SK-N-SH (cell line): ENCODE results near the gene VWA3A. TPM values are rescaled to one million over a fixed set of nuclear protein-coding genes. Genes with fewer than 3 reads are reported as not detected.

Experiments
- CTCF ChIA-PET: fragments of 300-600, 350-600 bp; formaldehyde crosslinking; extraction: SDS; loops from one replicate; lab custom pipeline; 2021; lab: Yijun Ruan, JAX
- POLR2A ChIA-PET: fragments of 350-600 bp; sonication (Branson Sonifier 250); formaldehyde crosslinking; extraction: SDS; loops from one replicate; lab custom pipeline; 2020; ENCODE audit warnings: antibody characterized with exemption, inconsistent platforms; lab: Yijun Ruan, JAX
- DNase-seq: peaks from one replicate; pipeline ENCODE4 v3.0.0; 2012
- H2AFZ ChIP-seq: fragments of 200-600 bp; sonication (generic); 2 replicates; pipeline ENCODE4 v1.8.1; 2016; ENCODE audit warnings: antibody characterized with exemption, mild to moderate bottlenecking, low read depth
- H3F3A ChIP-seq: fragments of 200-600 bp; sonication (generic); replicated peaks from 2 replicates; pipeline ENCODE3; 2016; ENCODE audit warnings: antibody characterized with exemption, mild to moderate bottlenecking; ENCODE audit not compliant: insufficient read depth
- H3K27ac ChIP-seq, 2 experiments: fragments of 200-500 bp in 1 of 2; fragments of 200-600 bp in 1 of 2; sonication (Bioruptor generic) in 1 of 2; sonication (generic), shearing (Covaris generic) in 1 of 2; 2 replicates each; pipeline versions ENCODE4 v1.5.1 to v1.6.1; 2014 to 2016; ENCODE audit warnings: low read depth in 2 of 2, inconsistent platforms in 1 of 2, low read length in 1 of 2, mild to moderate bottlenecking in 1 of 2, mixed read lengths in 1 of 2
- H3K27me3 ChIP-seq: fragments of 200-600 bp; sonication (generic), shearing (Covaris generic); 2 replicates; pipeline ENCODE4 v1.6.1; 2016; ENCODE audit warnings: mixed run types; ENCODE audit not compliant: insufficient read depth
- H3K36me3 ChIP-seq, 2 experiments: fragments of 200-500 bp in 1 of 2; fragments of 200-600 bp in 1 of 2; sonication (Bioruptor generic) in 1 of 2; sonication (generic) in 1 of 2; replicated peaks in 1 of 2; 2 replicates each; pipeline versions ENCODE3 to v1.5.1; 2014 to 2016; ENCODE audit warnings: low read length in 1 of 2, mild to moderate bottlenecking in 1 of 2; ENCODE audit not compliant: insufficient read depth in 2 of 2, control insufficient read depth in 1 of 2
- H3K4me1 ChIP-seq, 2 experiments: fragments of 200-500 bp in 1 of 2; fragments of 200-600 bp in 1 of 2; sonication (Bioruptor generic) in 1 of 2; sonication (generic), shearing (Covaris generic) in 1 of 2; 2 replicates each; pipeline versions ENCODE4 v1.5.1 to v1.6.1; 2014 to 2016; ENCODE audit warnings: low read depth in 1 of 2, low read length in 1 of 2, mixed run types in 1 of 2; ENCODE audit not compliant: insufficient read depth in 2 of 2, control insufficient read depth in 1 of 2
- H3K4me2 ChIP-seq: fragments of 200-600 bp; sonication (generic), shearing (Covaris generic); 2 replicates; pipeline ENCODE4 v1.6.1; 2017; ENCODE audit warnings: mixed run types
- H3K4me3 ChIP-seq, 2 experiments: fragments of 200-500 bp in 1 of 2; fragments of 200-600 bp in 1 of 2; sonication (Bioruptor generic) in 1 of 2; sonication (generic), shearing (Covaris generic) in 1 of 2; 2 replicates each; pipeline versions ENCODE4 v1.5.1 to v1.8.1; 2014 to 2016; ENCODE audit warnings: low read depth in 2 of 2, inconsistent platforms in 1 of 2, low read length in 1 of 2, mild to moderate bottlenecking in 1 of 2, mixed read lengths in 1 of 2, moderate library complexity in 1 of 2
- H3K79me2 ChIP-seq: fragments of 200-600 bp; sonication (generic); 2 replicates; pipeline ENCODE4 v1.8.1; 2017; ENCODE audit warnings: mild to moderate bottlenecking; ENCODE audit not compliant: insufficient read depth
- H3K9ac ChIP-seq: fragments of 200-600 bp; sonication (generic); 2 replicates; pipeline ENCODE4 v1.6.1; 2017; ENCODE audit warnings: mixed run types
- H3K9me2 ChIP-seq: fragments of 200-600 bp; sonication (generic); 2 replicates; pipeline ENCODE4 v1.6.1; 2017; ENCODE audit warnings: mixed run types
- H3K9me3 ChIP-seq: fragments of 200-600 bp; sonication (generic); 2 replicates; pipeline ENCODE4 v1.6.1; 2017; ENCODE audit warnings: mixed run types, mild to moderate bottlenecking, moderate library complexity
- H4K20me1 ChIP-seq: fragments of 200-600 bp; sonication (generic); 2 replicates; pipeline ENCODE4 v1.6.1; 2017; ENCODE audit warnings: mild to moderate bottlenecking, mixed run types; ENCODE audit not compliant: insufficient read depth
- CHD2 ChIP-seq: fragments of 150-350 bp; IDR thresholded peaks from 2 replicates; pipeline ENCODE4 v1.6.1; 2018; ENCODE audit warnings: low read length; ENCODE audit not compliant: partially characterized antibody
- ELF1 ChIP-seq: IDR thresholded peaks from 2 replicates; pipeline ENCODE4 v1.4.0; 2012
- EZH2phosphoT487 ChIP-seq: fragments of 200-600 bp; sonication (generic); IDR thresholded peaks from 2 replicates; pipeline ENCODE4 v1.6.1; 2017; ENCODE audit warnings: low read depth, mixed run types, mild to moderate bottlenecking, antibody characterized with exemption, moderate library complexity, borderline replicate concordance
- FOSL2 ChIP-seq: IDR thresholded peaks from 2 replicates; pipeline ENCODE4 v1.4.0; 2012; ENCODE audit warnings: low read depth, mild to moderate bottlenecking, moderate library complexity, borderline replicate concordance
- FOXM1 ChIP-seq: IDR thresholded peaks from 2 replicates; pipeline ENCODE4 v1.4.0; 2012; ENCODE audit warnings: low read depth, mild to moderate bottlenecking
- GATA2 ChIP-seq: sonication (generic); formaldehyde crosslinking; IDR thresholded peaks from 2 replicates; pipeline ENCODE4 v1.5.0; 2020; ENCODE audit warnings: mild to moderate bottlenecking, missing genetic modification reagents
- MAX ChIP-seq: IDR thresholded peaks from 2 replicates; pipeline ENCODE4 v1.4.0; 2012; ENCODE audit warnings: low read depth
- NFIC ChIP-seq: IDR thresholded peaks from 2 replicates; pipeline ENCODE4 v1.4.0; 2012; ENCODE audit warnings: borderline replicate concordance
- NRF1 ChIP-seq: IDR thresholded peaks from 2 replicates; pipeline ENCODE4 v1.6.1; 2012; ENCODE audit warnings: low read depth, mild to moderate bottlenecking, low read length
- POLR2AphosphoS5 ChIP-seq: IDR thresholded peaks from 2 replicates; pipeline ENCODE4 v1.6.1; 2012; ENCODE audit warnings: low read depth, low read length
- RAD21 ChIP-seq: IDR thresholded peaks from 2 replicates; pipeline ENCODE4 v1.6.1; 2012; ENCODE audit warnings: mild to moderate bottlenecking, low read length
- REST ChIP-seq: IDR thresholded peaks from 2 replicates; pipeline ENCODE4 v1.6.1; 2012; ENCODE audit warnings: mild to moderate bottlenecking, low read depth, low read length, moderate library complexity
- RXRA ChIP-seq: IDR thresholded peaks from 2 replicates; pipeline ENCODE4 v1.4.0; 2012; ENCODE audit warnings: low read depth, mild to moderate bottlenecking, borderline replicate concordance
- TEAD4 ChIP-seq: IDR thresholded peaks from 2 replicates; pipeline ENCODE4 v1.4.0; 2012; ENCODE audit warnings: mild to moderate bottlenecking, borderline replicate concordance; ENCODE audit not compliant: insufficient read depth
- YY1 ChIP-seq: IDR thresholded peaks from 2 replicates; pipeline ENCODE4 v1.4.0; 2012; ENCODE audit warnings: low read depth, mild to moderate bottlenecking
- ZBTB33 ChIP-seq: IDR thresholded peaks from 2 replicates; pipeline ENCODE4 v1.4.0; 2012; ENCODE audit warnings: low read depth, borderline replicate concordance
- WGBS: methylation state at CpG from one replicate; pipeline ENCODE4 v1.1.6; 2017; ENCODE audit warnings: low lambda C conversion rate; 5-methylcytosine and 5-hydroxymethylcytosine counted together
- polyA plus RNA-seq, 3 experiments: library from polyadenylated mRNA; depleted of rRNA; stranded (reverse); fragments of >200 nt; gene quantifications; 2 replicates each; pipeline ENCODE4 v1.2.3, GENCODE V29; 2012
- TF ChIP-seq, protein P1 (sequence below): fragments of 150-350 bp; IDR thresholded peaks from 2 replicates; pipeline ENCODE4 v1.6.1; 2016; ENCODE audit warnings: mild to moderate bottlenecking, low read depth, low read length

Gene VWA3A
- polyA plus RNA-seq, 1 of the 3 experiments (the other 2 are of a cell fraction), result not detected

GRCh38 chr16:22161401-22161800, 69.1 kb downstream of the VWA3A start:
- no peak overlapping the region for H3K27ac ChIP-seq
- H3K4me1 ChIP-seq, result no peaks in the 10 kb centered on the region; a peak in 1 of 4 replicates
- no peaks in the 10 kb centered on the region for H3K79me2 ChIP-seq
- H3K4me2 ChIP-seq, result no peak overlapping the region
- TF ChIP-seq NFIC (no peak), EZH2phosphoT487 (no peak), FOSL2 (no peak), NRF1 (no peak), GATA2 (CRISPR knock-in tag) (no peak), ZBTB33 (no peak), CHD2 (no peak)
- TF ChIP-seq, protein P1, sequence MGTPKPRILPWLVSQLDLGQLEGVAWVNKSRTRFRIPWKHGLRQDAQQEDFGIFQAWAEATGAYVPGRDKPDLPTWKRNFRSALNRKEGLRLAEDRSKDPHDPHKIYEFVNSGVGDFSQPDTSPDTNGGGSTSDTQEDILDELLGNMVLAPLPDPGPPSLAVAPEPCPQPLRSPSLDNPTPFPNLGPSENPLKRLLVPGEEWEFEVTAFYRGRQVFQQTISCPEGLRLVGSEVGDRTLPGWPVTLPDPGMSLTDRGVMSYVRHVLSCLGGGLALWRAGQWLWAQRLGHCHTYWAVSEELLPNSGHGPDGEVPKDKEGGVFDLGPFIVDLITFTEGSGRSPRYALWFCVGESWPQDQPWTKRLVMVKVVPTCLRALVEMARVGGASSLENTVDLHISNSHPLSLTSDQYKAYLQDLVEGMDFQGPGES, result no peak
- ChIA-PET CTCF (no interaction called here), POLR2A (no interaction called here)
- H4K20me1 ChIP-seq, result no peaks in the 10 kb centered on the region
- H3K4me3 ChIP-seq, result no peak overlapping the region
- H3K36me3 ChIP-seq, result no peaks in the 10 kb centered on the region
- no peaks in the 10 kb centered on the region for H3F3A ChIP-seq
- H3K9me2 ChIP-seq, result no peaks in the 10 kb centered on the region
- H3K9ac ChIP-seq, result no peak overlapping the region
- DNase-seq, result no peak
- H3K9me3 ChIP-seq, result no peaks in the 10 kb centered on the region
- no peak overlapping the region for H2AFZ ChIP-seq
- H3K27me3 ChIP-seq, result peaks cover 10% of the 10 kb centered on the region; the same call in 1 of the 2 replicates

DNA sequence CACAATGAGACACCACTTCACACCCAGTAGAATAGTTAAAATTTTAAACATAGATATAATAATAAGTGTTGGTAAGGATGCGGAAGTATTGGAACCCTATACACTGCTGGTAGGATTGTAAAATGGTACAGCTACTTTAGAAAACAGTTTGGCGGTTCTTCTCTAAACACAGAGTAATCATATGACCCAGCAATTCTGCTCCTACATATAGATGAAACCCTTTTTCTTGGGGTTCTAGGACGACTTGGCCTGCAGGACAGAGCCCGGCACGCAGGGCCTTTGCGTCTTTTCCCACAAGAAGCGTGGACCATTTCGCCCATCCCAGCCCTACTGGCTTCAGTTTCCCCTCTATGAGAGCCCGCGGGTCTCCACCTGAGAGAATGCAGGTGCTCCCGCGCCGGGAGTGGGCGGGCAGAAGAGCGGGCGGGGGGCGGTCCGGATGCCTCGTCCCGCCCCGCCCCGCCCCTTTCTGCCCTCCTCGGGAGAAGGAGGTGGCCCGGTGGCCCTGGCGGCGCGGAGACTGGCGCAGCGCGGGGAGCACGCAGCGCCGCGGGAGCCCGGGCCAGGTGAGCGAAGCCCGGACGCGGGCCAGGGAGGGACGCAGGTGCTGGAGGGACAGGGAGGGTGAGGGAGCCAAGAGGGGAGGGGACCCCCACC, 69.8 kb downstream of the VWA3A start, which contains the start of gene SDR42E2:
TSS of gene SDR42E2 (plus strand) at position 508 of the 657 bp plus-strand sequence. CDS start 3,077 bp downstream, outside the sequence.
- H3K36me3 ChIP-seq, result no peaks in the 10 kb centered on the region
- no peak within 1 kb of the TSS for H3K4me2 ChIP-seq
- no peak within 1 kb of the TSS for H3K27ac ChIP-seq
- peak within 1 kb of the TSS in 1 of 2 experiments; percentile 13; a peak in 1 of 4 replicates for H3K4me3 ChIP-seq
- no peaks in the 10 kb centered on the region for H3K9me3 ChIP-seq
- no peaks in the 10 kb centered on the region for H4K20me1 ChIP-seq
- no peaks in the 10 kb centered on the region for H3K79me2 ChIP-seq
- H3K9ac ChIP-seq, result no peak within 1 kb of the TSS
- peak; percentile 83 for DNase-seq
- no peaks in the 10 kb centered on the region for H3F3A ChIP-seq
- peaks cover 10% of the 10 kb centered on the region; the same call in 1 of the 2 replicates for H3K27me3 ChIP-seq
- H3K4me1 ChIP-seq, result no peaks in the 10 kb centered on the region; a peak in 1 of 4 replicates
- WGBS, result 34% methylated on average over 19 of the region's 40 CpGs
- CTCF ChIA-PET, result interaction anchor here (1.1 to 1.2 kb wide), 2 partner anchors 84 to 159 kb away, joined by 3 to 5 read pairs; no protein-coding TSS in a partner anchor
- H2AFZ ChIP-seq, result no peak within 1 kb of the TSS
- POLR2A ChIA-PET, result no interaction called here
- no peaks in the 10 kb centered on the region for H3K9me2 ChIP-seq
- TF ChIP-seq CHD2 (no peak), EZH2phosphoT487 (no peak), GATA2 (CRISPR knock-in tag) (no peak), TEAD4 (no peak), RXRA (no peak), RAD21 (no peak), FOXM1 (no peak), REST (no peak), ZBTB33 (no peak), YY1 (no peak), ELF1 (no peak), MAX (no peak), POLR2AphosphoS5 (no peak)
